ENCODE measurements around the gene KCNG4.

KCNG4 gene

GRCh38 chr16:84215531-84215930, 24.3 kb downstream of the KCNG4 start:
- Mint-ChIP-seq H3K27me3 (ENCODE audit: low read depth, poor library complexity) (peaks cover 25% of the 10 kb centered on the region), H3K9me3 (no peaks in the 10 kb centered on the region), H3K36me3 (ENCODE audit: low read depth) (no peaks in the 10 kb centered on the region), H3K4me1 (peaks cover 21% of the 10 kb centered on the region), H3K4me3 (no peak overlapping the region), H3K27ac (no peak overlapping the region)
- no peak for TF ChIP-seq CTCF (IDR thresholded peaks at IDR 0.05)
- DNase-seq: no peak

- Mint-ChIP-seq H3K27me3 (ENCODE audit: low read depth, poor library complexity) (peaks cover 30% of the 10 kb centered on the region), H3K4me3 (no peak overlapping the region), H3K9me3 (no peaks in the 10 kb centered on the region), H3K4me1 (peaks cover 21% of the 10 kb centered on the region), H3K36me3 (ENCODE audit: low read depth) (no peaks in the 10 kb centered on the region), H3K27ac (no peak overlapping the region)
- DNase-seq: no peak
- no peak for TF ChIP-seq CTCF (IDR thresholded peaks at IDR 0.05)
Measured at GRCh38 chr16:84214451-84215066, 25.3 kb downstream of the KCNG4 start.

- no peak for DNase-seq
- Mint-ChIP-seq H3K4me1 (peaks cover 13% of the 10 kb centered on the region), H3K9me3 (no peaks in the 10 kb centered on the region), H3K27me3 (ENCODE audit: low read depth, poor library complexity) (peaks cover 28% of the 10 kb centered on the region), H3K27ac (peak overlapping the region; percentile 4), H3K4me3 (no peak overlapping the region), H3K36me3 (ENCODE audit: low read depth) (no peaks in the 10 kb centered on the region)
- no peak for TF ChIP-seq CTCF (IDR thresholded peaks at IDR 0.05)
Measured at GRCh38 chr16:84212631-84213030, 27.2 kb downstream of the KCNG4 start.

- Mint-ChIP-seq H3K27ac (peak overlapping the region; percentile 4), H3K9me3 (no peaks in the 10 kb centered on the region), H3K27me3 (ENCODE audit: low read depth, poor library complexity) (peaks cover 29% of the 10 kb centered on the region), H3K4me3 (no peak overlapping the region), H3K4me1 (peaks cover 15% of the 10 kb centered on the region), H3K36me3 (ENCODE audit: low read depth) (no peaks in the 10 kb centered on the region)
- TF ChIP-seq CTCF (IDR thresholded peaks at IDR 0.05): no peak
- no peak for DNase-seq
Measured at GRCh38 chr16:84212154-84212553, 27.7 kb downstream of the KCNG4 start.

- Mint-ChIP-seq H3K27me3 (ENCODE audit: low read depth, poor library complexity) (peaks cover 28% of the 10 kb centered on the region), H3K27ac (no peak overlapping the region), H3K4me1 (peaks cover 16% of the 10 kb centered on the region), H3K36me3 (ENCODE audit: low read depth) (no peaks in the 10 kb centered on the region), H3K4me3 (no peak overlapping the region), H3K9me3 (no peaks in the 10 kb centered on the region)
- TF ChIP-seq CTCF (IDR thresholded peaks at IDR 0.05): no peak
- DNase-seq: no peak
Measured at GRCh38 chr16:84209989-84210388, 29.8 kb downstream of the KCNG4 start.

- Mint-ChIP-seq H3K27ac (no peak overlapping the region), H3K4me3 (no peak overlapping the region), H3K36me3 (ENCODE audit: low read depth) (no peaks in the 10 kb centered on the region), H3K9me3 (no peaks in the 10 kb centered on the region), H3K4me1 (peaks cover 21% of the 10 kb centered on the region), H3K27me3 (ENCODE audit: low read depth, poor library complexity) (peaks cover 22% of the 10 kb centered on the region)
- no peak for DNase-seq
- TF ChIP-seq CTCF (IDR thresholded peaks at IDR 0.05): no peak
Measured at GRCh38 chr16:84207879-84208278, 31.9 kb downstream of the KCNG4 start.
